Brain microvascular endothelial cell (primary cell): Measurements from ENCODE around the gene ADD1.

ENCODE experiments used
- DNase-seq: peaks from one replicate; pipeline ENCODE4 v3.0.0-alpha.2; 2020
- H3K27ac ChIP-seq: fragments of 250-450 bp; sonication (Bioruptor Pico); 2 replicates; pipeline ENCODE4 v1.5.1; 2020; ENCODE audit warnings: mild to moderate bottlenecking, moderate library complexity
- H3K27me3 ChIP-seq: fragments of 250-450 bp; sonication (Bioruptor Pico); replicated peaks from 2 replicates; pipeline ENCODE4 v1.5.1; 2020; ENCODE audit warnings: mild to moderate bottlenecking
- H3K36me3 ChIP-seq: fragments of 250-450 bp; sonication (Bioruptor Pico); replicated peaks from 2 replicates; pipeline ENCODE4 v1.5.1; 2020; ENCODE audit warnings: mild to moderate bottlenecking
- H3K4me3 ChIP-seq: 2 replicates; pipeline ENCODE4 v1.5.1; 2011; ENCODE audit warnings: low read depth, mild to moderate bottlenecking, control low read depth, low read length, moderate library complexity
- CTCF ChIP-seq: IDR thresholded peaks from 2 replicates; pipeline ENCODE4 v1.5.1; 2011; ENCODE audit warnings: low read depth, mild to moderate bottlenecking, moderate library complexity, low read length, control low read depth, inconsistent platforms; ENCODE audit errors: missing control alignments
- in situ Hi-C: cut with HindIII; loops from 2 replicates; pipeline ENCODE4 v1.10.0; 2017; ENCODE audit warnings: low sequenced_read_pairs, low pct_ligation_motif_present

The ADD1 gene

GRCh38 chr4:2816401-2816954, 27.2 kb upstream of the ADD1 start:
- H3K4me3 ChIP-seq = no peak overlapping the region
- DNase-seq = no peak
- no peak overlapping the region for H3K27ac ChIP-seq
- no peak for TF ChIP-seq CTCF
- H3K27me3 ChIP-seq = no peaks in the 10 kb centered on the region
- in situ Hi-C loops = no loop called here
- peaks cover 2% of the 10 kb centered on the region for H3K36me3 ChIP-seq

DNA sequence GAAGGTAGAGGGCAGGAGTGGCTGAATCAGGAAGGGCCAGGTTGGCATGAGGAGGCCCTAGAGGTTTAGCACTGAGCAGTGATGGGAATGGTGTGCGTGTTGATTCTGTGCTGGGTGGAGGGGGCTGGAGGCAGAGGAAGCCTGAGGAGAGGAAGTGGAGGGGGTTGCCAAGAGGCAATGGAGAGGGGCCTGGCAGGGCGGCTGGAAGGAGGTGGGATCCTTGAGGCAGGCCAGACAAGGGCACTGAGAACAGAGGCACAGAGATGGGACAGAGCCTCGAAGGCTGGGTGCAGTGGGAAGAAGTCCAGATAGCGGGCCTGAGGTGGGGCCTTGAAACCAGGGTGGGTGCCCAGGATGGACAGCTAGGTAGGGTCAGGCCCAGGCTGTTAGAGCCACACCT, 26.5 kb upstream of the ADD1 start:
- Histone ChIP-seq H3K27ac (no peak overlapping the region), H3K27me3 (no peaks in the 10 kb centered on the region), H3K4me3 (no peak overlapping the region), H3K36me3 (peaks cover 5% of the 10 kb centered on the region)
- no peak for TF ChIP-seq CTCF
- no peak for DNase-seq
- in situ Hi-C loops = no loop called here

- H3K4me3 ChIP-seq = peak overlapping the region; percentile 64
- TF ChIP-seq CTCF = no peak
- in situ Hi-C loops = no loop called here
- H3K27me3 ChIP-seq = no peaks in the 10 kb centered on the region
- H3K27ac ChIP-seq = no peak overlapping the region
- H3K36me3 ChIP-seq = peaks cover 12% of the 10 kb centered on the region
- DNase-seq = no peak
Measured at GRCh38 chr4:2817701-2818350, 25.8 kb upstream of the ADD1 start.

DNA sequence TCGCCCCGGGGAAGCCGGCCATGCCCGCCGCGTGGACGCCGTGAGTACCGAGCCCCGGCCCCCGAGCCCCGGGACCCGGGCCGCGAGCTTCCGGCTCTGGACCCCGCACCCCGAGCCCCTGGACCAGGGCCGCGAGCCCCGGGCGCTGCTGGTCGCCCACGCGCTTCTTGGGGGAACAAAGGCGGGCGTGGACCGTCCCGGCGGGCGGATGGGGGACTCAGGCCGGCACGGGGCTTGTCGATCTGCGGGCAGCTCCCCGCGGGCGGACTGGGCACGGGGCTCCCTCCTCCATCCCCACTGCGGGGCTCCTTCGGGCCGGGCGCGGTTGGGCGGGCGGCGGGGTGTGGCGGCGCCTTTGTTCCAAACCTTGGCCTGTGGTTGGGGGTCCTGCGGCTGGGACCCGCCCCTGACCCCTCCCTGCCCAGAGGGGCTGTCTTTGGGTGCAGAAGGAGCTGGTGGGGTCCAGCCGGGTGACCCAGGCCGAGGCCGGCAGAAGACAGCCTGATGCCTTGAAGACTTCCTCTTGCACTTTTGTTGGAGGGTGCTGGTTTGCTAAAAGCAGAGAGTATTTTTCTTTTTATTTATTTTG, 25.2 kb upstream of the ADD1 start:
- no peak for DNase-seq
- peak overlapping the region; percentile 64 for H3K4me3 ChIP-seq

DNA sequence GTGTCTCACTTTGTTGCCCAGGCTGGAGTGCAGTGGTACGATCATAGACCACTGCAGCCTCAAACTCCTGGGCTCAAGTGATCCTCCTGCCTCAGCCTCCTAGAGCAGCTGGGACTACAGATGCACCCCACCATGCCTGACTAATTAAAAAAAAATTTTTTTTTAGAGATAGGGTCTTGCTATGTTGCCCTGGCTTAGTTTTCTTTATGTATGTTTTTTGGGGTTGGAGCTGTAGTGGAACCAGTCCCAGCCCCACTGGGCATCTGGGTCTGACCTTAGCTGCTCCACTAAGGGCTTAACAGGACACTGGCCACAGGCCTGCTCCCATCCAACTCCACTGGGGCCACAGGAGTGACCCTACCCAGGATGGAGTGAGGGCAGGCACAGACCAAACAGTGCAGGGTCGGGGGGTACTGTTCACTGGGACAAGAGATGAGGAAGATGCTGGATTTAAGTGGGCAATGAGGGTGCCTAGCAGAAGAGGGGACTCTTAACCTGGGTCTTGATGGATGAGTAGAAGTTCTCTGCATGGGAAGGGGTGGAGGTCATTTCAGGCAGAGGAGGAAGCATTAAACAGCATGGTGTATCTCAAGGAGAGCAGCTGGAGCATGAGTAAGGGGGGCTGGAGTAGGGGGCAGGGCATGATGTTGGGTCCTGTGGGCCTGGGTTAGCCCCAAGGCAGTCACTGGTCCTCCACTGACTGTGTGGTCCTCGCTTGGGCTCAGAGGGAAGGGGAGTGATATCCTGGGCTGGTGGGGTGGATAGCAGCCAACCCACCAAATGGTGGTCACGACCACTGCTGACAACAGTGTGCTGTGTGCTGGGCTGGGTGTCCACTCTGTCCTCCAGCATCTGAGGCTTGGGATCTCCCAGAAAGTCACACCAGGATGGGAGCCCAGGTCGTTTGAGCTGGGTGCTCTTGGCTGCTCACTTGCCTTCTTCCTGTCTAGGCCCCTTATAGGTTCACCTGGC, 24.1 kb upstream of the ADD1 start:
- no peak for DNase-seq
- H3K36me3 ChIP-seq = peaks cover 27% of the 10 kb centered on the region
- no peak overlapping the region for H3K4me3 ChIP-seq
- H3K27me3 ChIP-seq = no peaks in the 10 kb centered on the region
- no peak for TF ChIP-seq CTCF
- H3K27ac ChIP-seq = no peak overlapping the region
- in situ Hi-C loops = no loop called here

More for the DNA sequence above, 25.2 kb upstream of the ADD1 start:
- in situ Hi-C loops = no loop called here
- Histone ChIP-seq H3K27ac (no peak overlapping the region), H3K36me3 (peaks cover 18% of the 10 kb centered on the region), H3K27me3 (no peaks in the 10 kb centered on the region)
- TF ChIP-seq CTCF = no peak
